ENCODE data around the gene IYD. TPM values are rescaled to one million over a fixed set of nuclear protein-coding genes. Genes with fewer than 3 reads are reported as not detected.

The IYD gene
- total and polyA plus RNA-seq, 2 donors (not counting 1 experiment from before 2014, with no cell fraction given): not detected

GRCh38 chr6:150450918-150451317, 82.1 kb downstream of the IYD start:
- Histone ChIP-seq H3K9ac (ENCODE audit: insufficient read depth, low read length) (no peak overlapping the region), H4K20me1 (ENCODE audit: control insufficient read depth, extremely low read depth, insufficient read depth, low read length) (no peaks in the 10 kb centered on the region), H3K4me3 (replicated peaks in 1 of 4; ENCODE audit: control extremely low read depth in 1 of 4, insufficient read depth in 1 of 4, low read depth in 3 of 4, low read length in 4 of 4) (no peak overlapping the region), H3K4me2 (ENCODE audit: extremely low read depth, insufficient read depth, low read length) (no peak overlapping the region), H3K9me3 (ENCODE audit: control insufficient read depth, insufficient read depth, low read depth, low read length) (no peaks in the 10 kb centered on the region), H3K4me1 (ENCODE audit: control insufficient read depth, extremely low read depth, insufficient read depth, low read length) (no peaks in the 10 kb centered on the region), H2AFZ (ENCODE audit: low read length) (no peak overlapping the region), H3K27me3 (ENCODE audit: control insufficient read depth, insufficient read depth, low read length) (no peaks in the 10 kb centered on the region), H3K27ac (ENCODE audit: insufficient read depth, low read length) (no peak overlapping the region), H3K36me3 (ENCODE audit: control insufficient read depth, insufficient read depth, low read length) (no peaks in the 10 kb centered on the region), H3K79me2 (ENCODE audit: control insufficient read depth, insufficient read depth, low read length) (no peaks in the 10 kb centered on the region)
- no peak for TF ChIP-seq EZH2 (IDR thresholded peaks at IDR 0.05; ENCODE audit: low read length, missing control alignments)
- TF ChIP-seq CTCF (conservative IDR thresholded peaks at IDR 0.05 in 1 of 2, IDR thresholded peaks at IDR 0.05 in 1 of 2; ENCODE audit: low read depth in 1 of 2, low read length in 2 of 2): no peak
- no peak for DNase-seq (ENCODE audit: low read depth in 2 of 2)

GRCh38 chr6:150451807-150452427, 83.1 kb downstream of the IYD start:
- Histone ChIP-seq H3K4me1 (ENCODE audit: control insufficient read depth, extremely low read depth, insufficient read depth, low read length) (no peaks in the 10 kb centered on the region), H2AFZ (ENCODE audit: low read length) (no peak overlapping the region), H3K27me3 (ENCODE audit: control insufficient read depth, insufficient read depth, low read length) (no peaks in the 10 kb centered on the region), H4K20me1 (ENCODE audit: control insufficient read depth, extremely low read depth, insufficient read depth, low read length) (no peaks in the 10 kb centered on the region), H3K4me3 (replicated peaks in 1 of 4; ENCODE audit: control extremely low read depth in 1 of 4, insufficient read depth in 1 of 4, low read depth in 3 of 4, low read length in 4 of 4) (no peak overlapping the region), H3K4me2 (ENCODE audit: extremely low read depth, insufficient read depth, low read length) (no peak overlapping the region), H3K9me3 (ENCODE audit: control insufficient read depth, insufficient read depth, low read depth, low read length) (no peaks in the 10 kb centered on the region), H3K27ac (ENCODE audit: insufficient read depth, low read length) (no peak overlapping the region), H3K36me3 (ENCODE audit: control insufficient read depth, insufficient read depth, low read length) (no peaks in the 10 kb centered on the region), H3K79me2 (ENCODE audit: control insufficient read depth, insufficient read depth, low read length) (no peaks in the 10 kb centered on the region), H3K9ac (ENCODE audit: insufficient read depth, low read length) (no peak overlapping the region)
- no peak for DNase-seq (ENCODE audit: low read depth in 2 of 2)
- TF ChIP-seq CTCF (conservative IDR thresholded peaks at IDR 0.05 in 1 of 2, IDR thresholded peaks at IDR 0.05 in 1 of 2; ENCODE audit: low read depth in 1 of 2, low read length in 2 of 2): no peak
- TF ChIP-seq EZH2 (IDR thresholded peaks at IDR 0.05; ENCODE audit: low read length, missing control alignments): no peak

- H3K36me3 ChIP-seq (ENCODE audit: control insufficient read depth, insufficient read depth, low read length): no peaks in the 10 kb centered on the region
- no peaks in the 10 kb centered on the region for H3K79me2 ChIP-seq (ENCODE audit: control insufficient read depth, insufficient read depth, low read length)
- H2AFZ ChIP-seq (ENCODE audit: low read length): no peak overlapping the region
- H3K27me3 ChIP-seq (ENCODE audit: control insufficient read depth, insufficient read depth, low read length): no peaks in the 10 kb centered on the region
- no peak overlapping the region for H3K9ac ChIP-seq (ENCODE audit: insufficient read depth, low read length)
- H3K4me3 ChIP-seq (replicated peaks in 1 of 4; ENCODE audit: control extremely low read depth in 1 of 4, insufficient read depth in 1 of 4, low read depth in 3 of 4, low read length in 4 of 4): no peak overlapping the region
- H3K27ac ChIP-seq (ENCODE audit: insufficient read depth, low read length): no peak overlapping the region
- H3K9me3 ChIP-seq (ENCODE audit: control insufficient read depth, insufficient read depth, low read depth, low read length): no peaks in the 10 kb centered on the region
- TF ChIP-seq CTCF (conservative IDR thresholded peaks at IDR 0.05 in 1 of 2, IDR thresholded peaks at IDR 0.05 in 1 of 2; ENCODE audit: low read depth in 1 of 2, low read length in 2 of 2) (no peak), EZH2 (IDR thresholded peaks at IDR 0.05; ENCODE audit: low read length, missing control alignments) (no peak)
- peak in 1 of 2 donors; percentile 63 for DNase-seq (ENCODE audit: low read depth in 2 of 2)
- no peaks in the 10 kb centered on the region for H3K4me1 ChIP-seq (ENCODE audit: control insufficient read depth, extremely low read depth, insufficient read depth, low read length)
- H4K20me1 ChIP-seq (ENCODE audit: control insufficient read depth, extremely low read depth, insufficient read depth, low read length): no peaks in the 10 kb centered on the region
- H3K4me2 ChIP-seq (ENCODE audit: extremely low read depth, insufficient read depth, low read length): no peak overlapping the region
These were observed 83.8 kb downstream of the IYD start for GRCh38 chr6:150452428-150453243.

Measured in fibroblast of lung (primary cell).